ENCODE data around the gene RASGEF1B. TPM values are rescaled to one million over a fixed set of nuclear protein-coding genes. Genes with fewer than 3 reads are reported as not detected.

Gene RASGEF1B
- total RNA-seq, 2 experiments from 2014 or later, result 5.7 to 12.6 TPM

GRCh38 chr4:81466841-81467671, 4.7 kb downstream of the RASGEF1B start:
- Histone ChIP-seq H3K4me3 (ENCODE audit: low read depth, low read length, poor library complexity, severe bottlenecking) (no peak overlapping the region), H3K9me3 (ENCODE audit: low read length) (no peaks in the 10 kb centered on the region), H3K9me2 (ENCODE audit: insufficient read depth, low read length) (no peaks in the 10 kb centered on the region), H3K4me1 (ENCODE audit: insufficient read depth, low read length, poor library complexity, severe bottlenecking) (peaks cover 23% of the 10 kb centered on the region), H3K36me3 (ENCODE audit: insufficient read depth, low read length) (no peaks in the 10 kb centered on the region), H3K27ac (ENCODE audit: low read depth, low read length, poor library complexity, severe bottlenecking) (no peak overlapping the region), H3K79me2 (ENCODE audit: insufficient read depth, low read depth, low read length) (peaks cover 55% of the 10 kb centered on the region), H4K20me1 (ENCODE audit: insufficient read depth, low read length) (peaks cover 8% of the 10 kb centered on the region), H3K4me2 (ENCODE audit: low read length) (no peak overlapping the region), H2AFZ (ENCODE audit: low read length) (no peak overlapping the region)
- TF ChIP-seq EZH2phosphoT487 (IDR thresholded peaks at IDR 0.05; ENCODE audit: borderline replicate concordance, low read depth, low read length) (no peak), CTCF (conservative IDR thresholded peaks at IDR 0.05; ENCODE audit: low read length) (peak; percentile 99)
- POLR2A ChIA-PET, result interaction anchor here (1.6 to 1.7 kb wide), 2 partner anchors 339 to 376 kb away, joined by 4 read pairs; no protein-coding TSS in a partner anchor
- intact Hi-C loops (cut with micrococcal nuclease; ENCODE audit: unreplicated experiment), result loop anchor here (1.0 to 2.0 kb wide), 3 partner anchors 61 to 377 kb away; no protein-coding TSS in a partner anchor
- DNase-seq (ENCODE audit: low spot score), result peak; percentile 85
- CTCF ChIA-PET (ENCODE audit: unreplicated experiment), result interaction anchor here (0.7 to 1.0 kb wide), 3 partner anchors 11 to 378 kb away, joined by 3 to 6 read pairs (median 3); no protein-coding TSS in a partner anchor
- BruUV-seq (replicated peaks), result no TSS peak

GRCh38 chr4:81465406-81466340, 6.0 kb downstream of the RASGEF1B start:
- CTCF ChIA-PET (ENCODE audit: unreplicated experiment), result no interaction called here
- POLR2A ChIA-PET, result interaction anchor here (1.4 kb wide), 1 partner anchor 381 kb away, joined by 4 read pairs; no protein-coding TSS in a partner anchor
- peaks cover 50% of the 10 kb centered on the region for H3K79me2 ChIP-seq (ENCODE audit: insufficient read depth, low read depth, low read length)
- H3K27ac ChIP-seq (ENCODE audit: low read depth, low read length, poor library complexity, severe bottlenecking), result no peak overlapping the region
- H3K4me2 ChIP-seq (ENCODE audit: low read length), result no peak overlapping the region
- H3K4me3 ChIP-seq (ENCODE audit: low read depth, low read length, poor library complexity, severe bottlenecking), result no peak overlapping the region
- H2AFZ ChIP-seq (ENCODE audit: low read length), result no peak overlapping the region
- H3K4me1 ChIP-seq (ENCODE audit: insufficient read depth, low read length, poor library complexity, severe bottlenecking), result peaks cover 23% of the 10 kb centered on the region
- no peaks in the 10 kb centered on the region for H3K9me3 ChIP-seq (ENCODE audit: low read length)
- no peak for TF ChIP-seq CTCF (conservative IDR thresholded peaks at IDR 0.05; ENCODE audit: low read length)
- TF ChIP-seq EZH2phosphoT487 (IDR thresholded peaks at IDR 0.05; ENCODE audit: borderline replicate concordance, low read depth, low read length), result no peak
- no peaks in the 10 kb centered on the region for H3K36me3 ChIP-seq (ENCODE audit: insufficient read depth, low read length)
- intact Hi-C loops (cut with micrococcal nuclease; ENCODE audit: unreplicated experiment), result loop anchor here (2.0 kb wide), 1 partner anchor 259 kb away; no protein-coding TSS in a partner anchor
- H4K20me1 ChIP-seq (ENCODE audit: insufficient read depth, low read length), result peaks cover 8% of the 10 kb centered on the region
- H3K9me2 ChIP-seq (ENCODE audit: insufficient read depth, low read length), result no peaks in the 10 kb centered on the region
- DNase-seq (ENCODE audit: low spot score), result no peak
- BruUV-seq (replicated peaks), result no TSS peak

All from OCI-LY7 (cell line).